BE2C (cell line): ENCODE results near the gene FANCG.
A peak's percentile ranks its signal among the peaks of the same experiment; 100 is the strongest.

ENCODE experiments used
- DNase-seq: peaks from one replicate; pipeline ENCODE4 v3.0.0-alpha.2; 2020
- H3K27me3 ChIP-seq: fragments of 250-450 bp; sonication (Bioruptor Pico); 2 replicates; pipeline ENCODE4 v1.5.1; 2020; ENCODE audit warnings: mild to moderate bottlenecking
- H3K36me3 ChIP-seq: fragments of 250-450 bp; sonication (Bioruptor Pico); 2 replicates; pipeline ENCODE4 v1.5.1; 2020; ENCODE audit warnings: mild to moderate bottlenecking
- H3K4me1 ChIP-seq: fragments of 250-450 bp; sonication (Bioruptor Pico); 2 replicates; pipeline ENCODE4 v1.5.1; 2020
- H3K4me3 ChIP-seq: 2 replicates; pipeline ENCODE4 v1.5.1; 2011; ENCODE audit warnings: low read depth, low read length
- H3K9me3 ChIP-seq: fragments of 250-450 bp; sonication (Bioruptor Pico); 2 replicates; pipeline ENCODE4 v1.5.1; 2020
- CTCF ChIP-seq: IDR thresholded peaks from 2 replicates; pipeline ENCODE4 v1.5.1; 2012; ENCODE audit warnings: mild to moderate bottlenecking, low read depth, low read length

The FANCG gene

GRCh38 chr9:35076848-35077247 lies 2.9 kb downstream of the FANCG start:
- no peaks in the 10 kb centered on the region for H3K9me3 ChIP-seq
- peaks cover 22% of the 10 kb centered on the region for H3K36me3 ChIP-seq
- H3K4me1 ChIP-seq: peaks cover 3% of the 10 kb centered on the region; the same call in 1 of the 2 replicates
- DNase-seq: no peak
- no peak overlapping the region for H3K4me3 ChIP-seq
- no peaks in the 10 kb centered on the region for H3K27me3 ChIP-seq
- TF ChIP-seq CTCF: no peak

- H3K9me3 ChIP-seq: no peaks in the 10 kb centered on the region
- peaks cover 3% of the 10 kb centered on the region; the same call in 1 of the 2 replicates for H3K4me1 ChIP-seq
- H3K4me3 ChIP-seq: no peak overlapping the region
- DNase-seq: no peak
- peaks cover 27% of the 10 kb centered on the region for H3K36me3 ChIP-seq
- no peak for TF ChIP-seq CTCF
- H3K27me3 ChIP-seq: no peaks in the 10 kb centered on the region
Observed at GRCh38 chr9:35075358-35075757, 4.4 kb downstream of the FANCG start.

GRCh38 chr9:35074791-35075190 lies 5.0 kb downstream of the FANCG start:
- no peaks in the 10 kb centered on the region for H3K27me3 ChIP-seq
- no peak for DNase-seq
- peaks cover 3% of the 10 kb centered on the region; the same call in 1 of the 2 replicates for H3K4me1 ChIP-seq
- no peak overlapping the region for H3K4me3 ChIP-seq
- no peak for TF ChIP-seq CTCF
- peaks cover 33% of the 10 kb centered on the region for H3K36me3 ChIP-seq
- no peaks in the 10 kb centered on the region for H3K9me3 ChIP-seq

GRCh38 chr9:35074141-35074540 lies 5.6 kb downstream of the FANCG start:
- peaks cover 3% of the 10 kb centered on the region; the same call in 1 of the 2 replicates for H3K4me1 ChIP-seq
- no peaks in the 10 kb centered on the region for H3K27me3 ChIP-seq
- peaks cover 36% of the 10 kb centered on the region for H3K36me3 ChIP-seq
- no peak overlapping the region for H3K4me3 ChIP-seq
- no peak for TF ChIP-seq CTCF
- H3K9me3 ChIP-seq: no peaks in the 10 kb centered on the region
- DNase-seq: no peak

GRCh38 chr9:35073279-35073612 lies 6.5 kb downstream of the FANCG start:
- Histone ChIP-seq H3K36me3 (peaks cover 45% of the 10 kb centered on the region), H3K4me3 (peak overlapping the region; percentile 38; the same call in 1 of the 2 replicates), H3K4me1 (peaks cover 3% of the 10 kb centered on the region; the same call in 1 of the 2 replicates), H3K9me3 (no peaks in the 10 kb centered on the region), H3K27me3 (no peaks in the 10 kb centered on the region)
- TF ChIP-seq CTCF: no peak
- DNase-seq: no peak

GRCh38 chr9:35072461-35073278 lies 7.1 kb downstream of the FANCG start, which contains the start of gene VCP:
VCP (minus strand) TSS chr9:35072625; CDS start chr9:35072353, 272 bp downstream.
- no peaks in the 10 kb centered on the region for H3K27me3 ChIP-seq
- TF ChIP-seq CTCF: no peak
- H3K4me1 ChIP-seq: peaks cover 3% of the 10 kb centered on the region; the same call in 1 of the 2 replicates
- peak within 1 kb of the TSS; percentile 97 for H3K4me3 ChIP-seq
- H3K36me3 ChIP-seq: peaks cover 50% of the 10 kb centered on the region
- no peaks in the 10 kb centered on the region for H3K9me3 ChIP-seq
- peak; percentile 98 for DNase-seq
